Activated CD4-positive, alpha-beta T cell treated with anti-CD3 and anti-CD28 coated beads, Interleukin-2, amount 10 ng/mL, durations not matched to agents 7 days and 5 days (primary cell): ENCODE data around the gene SSBP4. TPM values are rescaled to one million over a fixed set of nuclear protein-coding genes. Genes with fewer than 3 reads are reported as not detected.

ENCODE experiments used
- CTCF ChIA-PET: fragments of 350-600 bp; sonication (Branson Sonifier 250); formaldehyde crosslinking; loops from one replicate; lab custom pipeline; 2021; ENCODE audit warnings: antibody characterized with exemption; lab: Charles Lee
- POLR2A ChIA-PET: fragments of 350-600 bp; sonication (Branson Sonifier 250); formaldehyde crosslinking; loops from one replicate; lab custom pipeline; 2021; ENCODE audit warnings: antibody characterized with exemption; lab: Charles Lee
- DNase-seq: peaks from one replicate; pipeline ENCODE4 v3.0.0-alpha.2; 2020
- H3K27ac Mint-ChIP-seq: one replicate; pipeline ENCODE4 v1.8.0; 2021; ENCODE audit warnings: mild to moderate bottlenecking, moderate library complexity, mixed read lengths
- H3K27me3 Mint-ChIP-seq: one replicate; pipeline ENCODE4 v1.8.0; 2021; ENCODE audit warnings: mixed read lengths
- H3K36me3 Mint-ChIP-seq: one replicate; pipeline ENCODE4 v1.8.0; 2021; ENCODE audit warnings: low read depth, mixed read lengths
- H3K4me1 Mint-ChIP-seq: one replicate; pipeline ENCODE4 v1.8.0; 2021; ENCODE audit warnings: mixed read lengths
- H3K4me3 Mint-ChIP-seq: one replicate; pipeline ENCODE4 v1.8.0; 2021; ENCODE audit warnings: mild to moderate bottlenecking, moderate library complexity, mixed read lengths
- H3K9me3 Mint-ChIP-seq: one replicate; pipeline ENCODE4 v1.8.0; 2021; ENCODE audit warnings: mixed read lengths
- total RNA-seq, 2 experiments: library from RNA; stranded (reverse); gene quantifications; one replicate each; pipeline ENCODE4 v1.2.3, GENCODE V29; 2021

Gene SSBP4
- total RNA-seq, 2 experiments from 2014 or later, result 112 to 123 TPM

DNA sequence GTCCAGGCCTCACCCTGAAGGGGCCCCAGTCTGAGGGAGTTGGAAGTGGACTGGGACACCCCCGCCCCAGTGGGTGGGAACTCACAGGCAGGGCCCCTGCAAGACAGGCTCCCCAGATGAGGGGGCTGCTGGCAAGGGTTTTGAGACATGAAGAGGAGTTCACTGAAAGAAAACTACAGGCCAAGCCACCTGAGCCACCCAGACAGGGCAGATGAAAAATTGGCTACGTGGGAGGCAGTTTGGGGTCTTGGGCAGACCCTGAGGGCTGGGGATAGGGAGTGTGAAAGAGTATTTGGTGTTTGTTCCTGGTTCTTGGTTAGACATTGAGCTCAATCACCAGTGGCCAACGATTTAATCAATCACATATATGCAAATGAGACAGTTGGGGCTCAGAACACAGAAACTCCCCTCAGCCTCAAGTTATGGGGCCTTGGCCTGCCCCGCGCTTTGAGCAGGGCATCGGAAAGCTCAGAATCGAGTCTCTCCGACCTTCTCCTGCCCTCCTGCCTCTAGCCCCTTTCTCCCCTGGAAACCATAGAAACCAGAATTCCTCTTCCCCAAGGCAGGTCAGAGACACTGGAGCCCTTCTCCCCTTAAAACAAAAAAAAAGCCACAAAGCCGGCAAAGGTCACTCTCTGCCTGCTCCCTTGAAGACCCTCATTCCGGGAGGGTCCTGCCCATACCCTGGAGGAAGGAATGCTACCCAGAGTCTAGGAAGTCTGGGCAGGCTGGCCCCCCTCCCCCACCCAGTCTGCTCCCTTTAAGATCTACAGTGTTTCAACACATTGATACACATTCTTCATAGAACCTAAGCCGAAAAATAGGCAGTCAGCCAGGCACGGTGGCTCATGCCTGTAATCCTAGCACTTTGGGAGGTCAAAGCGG is 20.1 kb downstream of the SSBP4 start:
- Mint-ChIP-seq H3K27ac (peak overlapping the region; percentile 60), H3K27me3 (no peaks in the 10 kb centered on the region), H3K36me3 (peaks cover 24% of the 10 kb centered on the region), H3K4me3 (no peak overlapping the region), H3K4me1 (peaks cover 35% of the 10 kb centered on the region), H3K9me3 (peaks cover 3% of the 10 kb centered on the region)
- DNase-seq, result no peak
- ChIA-PET CTCF (interaction anchor here (0.5 to 1.7 kb wide), 9 partner anchors 8 to 410 kb away, joined by 3 to 5 read pairs (median 4); partner anchors contain the start of gene SSBP4), POLR2A (no interaction called here)

DNA sequence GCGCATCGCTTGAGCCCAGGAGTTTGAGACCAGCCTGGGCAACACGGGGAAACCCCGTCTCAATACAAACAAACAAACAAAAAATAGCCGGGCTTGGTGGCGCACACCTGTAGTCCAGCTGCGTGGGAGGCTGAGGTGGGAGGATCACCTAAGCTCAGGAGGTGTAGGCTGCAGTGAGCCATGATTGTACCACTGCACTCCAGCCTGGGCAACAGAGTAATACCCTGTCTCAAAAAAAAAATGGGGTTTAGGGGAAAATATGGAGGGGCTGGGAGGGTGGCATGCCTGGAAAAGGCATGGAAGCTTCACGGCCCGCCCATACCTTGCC is 20.7 kb downstream of the SSBP4 start:
- H3K9me3 Mint-ChIP-seq, result peaks cover 3% of the 10 kb centered on the region
- no peaks in the 10 kb centered on the region for H3K27me3 Mint-ChIP-seq
- CTCF ChIA-PET, result interaction anchor here (0.5 to 1.7 kb wide), 9 partner anchors 8 to 411 kb away, joined by 3 to 5 read pairs (median 4); partner anchors contain the start of gene SSBP4
- H3K4me3 Mint-ChIP-seq, result no peak overlapping the region
- DNase-seq, result no peak
- POLR2A ChIA-PET, result no interaction called here
- H3K36me3 Mint-ChIP-seq, result peaks cover 24% of the 10 kb centered on the region
- H3K4me1 Mint-ChIP-seq, result peaks cover 33% of the 10 kb centered on the region
- peak overlapping the region; percentile 60 for H3K27ac Mint-ChIP-seq

GRCh38 chr19:18440415-18440877 is 21.2 kb downstream of the SSBP4 start:
- H3K36me3 Mint-ChIP-seq, result peaks cover 21% of the 10 kb centered on the region
- peak overlapping the region; percentile 72 for H3K27ac Mint-ChIP-seq
- peaks cover 3% of the 10 kb centered on the region for H3K9me3 Mint-ChIP-seq
- H3K4me3 Mint-ChIP-seq, result no peak overlapping the region
- no peaks in the 10 kb centered on the region for H3K27me3 Mint-ChIP-seq
- POLR2A ChIA-PET, result interaction anchor here (0.7 kb wide), 1 partner anchor 392 kb away, joined by 4 read pairs; no protein-coding TSS in a partner anchor
- DNase-seq, result peak; percentile 43
- CTCF ChIA-PET, result interaction anchor here (0.6 to 1.7 kb wide), 12 partner anchors 9 to 487 kb away, joined by 3 to 5 read pairs (median 4); partner anchors contain the start of gene SSBP4
- peaks cover 33% of the 10 kb centered on the region for H3K4me1 Mint-ChIP-seq

DNA sequence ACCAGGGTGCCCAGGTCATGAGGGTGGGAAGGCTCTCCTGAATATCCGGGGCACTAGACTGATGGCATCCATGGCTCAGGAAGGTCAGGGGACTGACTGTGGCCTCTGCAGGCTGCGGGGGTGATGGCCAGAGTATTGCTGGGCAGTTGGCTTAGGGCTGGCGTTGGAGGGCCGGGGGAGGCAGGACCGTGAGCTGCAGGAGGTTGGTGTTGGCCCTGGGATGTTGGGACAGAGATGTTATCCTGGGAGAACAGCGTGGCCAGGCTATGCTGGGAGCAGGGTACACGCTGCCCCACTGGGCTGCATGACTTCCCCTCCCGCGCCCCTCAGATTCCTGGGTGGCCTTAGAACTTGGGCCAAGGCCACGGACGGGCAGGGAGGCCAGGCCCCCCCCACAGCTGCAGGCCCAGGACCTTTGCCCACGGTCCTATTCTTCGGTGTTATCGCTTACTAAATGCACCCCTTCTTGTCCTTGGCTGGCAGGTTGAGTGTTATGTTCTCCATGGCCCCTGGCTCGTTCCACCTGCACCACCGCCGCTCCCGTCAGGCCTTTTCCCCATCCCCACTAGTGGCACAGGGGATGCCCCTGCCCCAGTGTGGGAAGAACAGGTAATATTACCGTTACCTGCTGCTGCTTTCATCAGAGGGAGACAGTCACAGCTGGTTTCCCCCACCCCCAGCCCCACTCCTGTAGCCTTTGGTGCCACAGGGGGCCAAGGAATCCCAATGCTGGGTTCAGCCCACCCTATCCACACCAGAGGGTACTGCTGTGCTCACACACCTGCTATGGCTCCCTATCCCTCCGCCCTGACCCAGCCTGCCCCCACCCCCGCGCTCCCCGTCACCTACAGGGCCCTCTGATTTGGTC is 22.0 kb downstream of the SSBP4 start:
- ChIA-PET CTCF (interaction anchor here (0.6 to 1.7 kb wide), 9 partner anchors 10 to 486 kb away, joined by 3 to 5 read pairs (median 4); partner anchors contain the start of gene SSBP4), POLR2A (interaction anchor here (0.7 kb wide), 1 partner anchor 392 kb away, joined by 4 read pairs; no protein-coding TSS in a partner anchor)
- no peak overlapping the region for H3K4me3 Mint-ChIP-seq
- no peak for DNase-seq
- H3K27ac Mint-ChIP-seq, result peak overlapping the region; percentile 13
- peaks cover 3% of the 10 kb centered on the region for H3K9me3 Mint-ChIP-seq
- no peaks in the 10 kb centered on the region for H3K27me3 Mint-ChIP-seq
- H3K36me3 Mint-ChIP-seq, result peaks cover 21% of the 10 kb centered on the region
- H3K4me1 Mint-ChIP-seq, result peaks cover 30% of the 10 kb centered on the region

DNA sequence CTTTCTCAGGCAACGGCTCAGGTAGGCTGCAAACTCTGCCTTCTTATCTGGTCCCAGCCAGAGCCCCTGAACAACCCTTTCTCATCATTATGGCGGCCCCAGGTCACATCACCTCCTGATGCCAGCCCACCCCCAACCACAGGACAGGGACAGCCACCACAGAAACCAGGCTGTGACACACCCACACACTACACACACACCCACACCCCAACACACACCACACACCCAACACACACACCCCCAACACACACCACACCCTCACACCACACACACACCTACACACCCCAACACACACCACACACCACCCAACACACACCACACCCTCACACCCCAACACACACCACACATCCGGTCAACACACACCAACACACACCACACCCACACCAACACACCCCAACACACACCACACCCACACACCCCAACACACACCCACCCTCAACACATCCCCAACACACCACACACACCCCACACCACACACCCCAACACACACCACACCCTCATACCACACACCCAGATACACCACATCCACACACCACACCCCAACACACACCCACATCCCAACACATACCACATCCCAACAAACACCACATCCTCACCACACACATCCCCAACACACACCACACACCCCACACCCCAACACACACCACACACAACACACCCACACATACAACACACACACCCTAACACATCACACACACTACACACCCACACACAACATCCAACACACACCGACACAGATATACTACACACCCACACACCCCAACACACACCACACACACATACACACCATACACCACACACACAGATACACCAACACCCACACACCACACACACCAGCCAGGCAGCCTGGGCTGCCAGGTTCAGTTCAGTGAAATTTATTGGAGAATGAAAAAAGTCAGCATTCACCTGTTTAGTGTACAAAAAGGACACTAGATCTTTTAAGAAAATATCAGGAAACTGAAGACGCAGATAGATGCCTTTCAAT is 22.9 kb downstream of the SSBP4 start:
- Mint-ChIP-seq H3K4me1 (peaks cover 25% of the 10 kb centered on the region), H3K27ac (peak overlapping the region; percentile 86), H3K36me3 (peaks cover 24% of the 10 kb centered on the region), H3K27me3 (no peaks in the 10 kb centered on the region), H3K9me3 (peaks cover 3% of the 10 kb centered on the region), H3K4me3 (peak overlapping the region; percentile 43)
- DNase-seq, result peak; percentile 55
- POLR2A ChIA-PET, result no interaction called here
- CTCF ChIA-PET, result no interaction called here

- Mint-ChIP-seq H3K4me1 (peaks cover 23% of the 10 kb centered on the region), H3K27ac (peak overlapping the region; percentile 86)
- POLR2A ChIA-PET, result interaction anchor here (0.6 kb wide), 1 partner anchor 64 kb away, joined by 3 read pairs; no protein-coding TSS in a partner anchor
Measured at GRCh38 chr19:18442941-18443340, 23.7 kb downstream of the SSBP4 start.

DNA sequence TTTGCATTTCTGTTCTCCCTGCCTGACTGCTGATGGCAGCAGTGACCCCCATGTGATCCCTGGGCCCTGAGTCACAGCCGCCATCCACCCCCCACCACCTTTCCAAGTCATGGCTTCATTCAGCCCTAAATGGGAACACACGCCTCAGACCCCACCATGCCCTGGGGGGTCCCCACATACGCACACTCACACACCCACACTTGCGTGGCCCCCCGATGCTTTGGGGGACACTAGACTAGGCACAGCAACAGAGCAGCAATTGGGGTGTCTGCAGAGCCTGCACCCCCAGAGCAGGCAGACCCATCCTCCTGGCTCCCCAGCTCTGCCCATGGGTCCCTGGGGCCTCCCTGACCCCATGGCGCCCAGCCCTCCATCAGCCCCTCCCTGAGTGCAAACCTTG is 24.2 kb downstream of the SSBP4 start:
- peaks cover 23% of the 10 kb centered on the region for H3K4me1 Mint-ChIP-seq
- POLR2A ChIA-PET, result interaction anchor here (0.6 kb wide), 1 partner anchor 64 kb away, joined by 3 read pairs; no protein-coding TSS in a partner anchor
- no peaks in the 10 kb centered on the region for H3K27me3 Mint-ChIP-seq
- no peak overlapping the region for H3K27ac Mint-ChIP-seq
- H3K4me3 Mint-ChIP-seq, result no peak overlapping the region
- peaks cover 24% of the 10 kb centered on the region for H3K36me3 Mint-ChIP-seq
- peaks cover 3% of the 10 kb centered on the region for H3K9me3 Mint-ChIP-seq
- CTCF ChIA-PET, result interaction anchor here (0.5 to 3.5 kb wide), 2 partner anchors 19 to 75 kb away, joined by 4 to 15 read pairs; no protein-coding TSS in a partner anchor
- no peak for DNase-seq

More at GRCh38 chr19:18442941-18443340, 23.7 kb downstream of the SSBP4 start:
- CTCF ChIA-PET, result no interaction called here
- DNase-seq, result no peak
- H3K36me3 Mint-ChIP-seq, result peaks cover 24% of the 10 kb centered on the region
- H3K4me3 Mint-ChIP-seq, result no peak overlapping the region
- H3K27me3 Mint-ChIP-seq, result no peaks in the 10 kb centered on the region
- peaks cover 3% of the 10 kb centered on the region for H3K9me3 Mint-ChIP-seq

- H3K4me1 Mint-ChIP-seq, result peaks cover 23% of the 10 kb centered on the region
- no peak overlapping the region for H3K27ac Mint-ChIP-seq
- H3K9me3 Mint-ChIP-seq, result peaks cover 3% of the 10 kb centered on the region
- peaks cover 24% of the 10 kb centered on the region for H3K36me3 Mint-ChIP-seq
- CTCF ChIA-PET, result interaction anchor here (0.5 to 3.5 kb wide), 3 partner anchors 17 to 75 kb away, joined by 3 to 15 read pairs (median 4); no protein-coding TSS in a partner anchor
- POLR2A ChIA-PET, result interaction anchor here (0.6 kb wide), 1 partner anchor 63 kb away, joined by 3 read pairs; no protein-coding TSS in a partner anchor
- no peaks in the 10 kb centered on the region for H3K27me3 Mint-ChIP-seq
- no peak for DNase-seq
- H3K4me3 Mint-ChIP-seq, result no peak overlapping the region
Measured at GRCh38 chr19:18443831-18444230, 24.6 kb downstream of the SSBP4 start.

DNA sequence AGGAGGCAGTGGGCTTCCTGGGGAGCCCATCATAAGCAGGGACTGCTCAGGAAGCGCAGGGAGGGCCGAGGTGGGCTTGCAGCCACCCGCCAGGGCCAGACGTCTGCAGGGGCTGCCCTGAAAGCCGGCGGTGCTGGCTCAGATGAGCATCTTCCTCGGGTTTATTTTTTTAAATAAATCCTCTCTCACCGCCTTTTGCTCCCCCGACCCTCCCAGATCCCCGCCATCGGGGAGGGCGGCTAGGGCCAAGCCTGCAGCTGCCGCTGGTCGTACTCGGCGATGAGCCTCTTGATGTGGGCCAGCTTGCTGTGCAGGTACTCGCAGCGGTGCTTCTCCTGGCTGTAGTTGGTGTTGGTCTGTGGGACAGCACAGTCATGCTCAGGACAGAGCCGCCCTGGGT is 25.3 kb downstream of the SSBP4 start:
- H3K9me3 Mint-ChIP-seq, result peaks cover 3% of the 10 kb centered on the region
- no peak for DNase-seq
- POLR2A ChIA-PET, result no interaction called here
- H3K4me1 Mint-ChIP-seq, result peaks cover 23% of the 10 kb centered on the region
- no peak overlapping the region for H3K4me3 Mint-ChIP-seq
- H3K36me3 Mint-ChIP-seq, result peaks cover 24% of the 10 kb centered on the region
- CTCF ChIA-PET, result interaction anchor here (0.7 to 3.5 kb wide), 2 partner anchors 16 to 18 kb away, joined by 3 to 15 read pairs; no protein-coding TSS in a partner anchor
- H3K27me3 Mint-ChIP-seq, result no peaks in the 10 kb centered on the region
- H3K27ac Mint-ChIP-seq, result no peak overlapping the region

- H3K4me1 Mint-ChIP-seq, result peaks cover 20% of the 10 kb centered on the region
- no peak overlapping the region for H3K4me3 Mint-ChIP-seq
- POLR2A ChIA-PET, result no interaction called here
- DNase-seq, result no peak
- CTCF ChIA-PET, result interaction anchor here (1.0 to 3.5 kb wide), 3 partner anchors 17 to 144 kb away, joined by 3 to 15 read pairs (median 3); no protein-coding TSS in a partner anchor
- no peak overlapping the region for H3K27ac Mint-ChIP-seq
- peaks cover 3% of the 10 kb centered on the region for H3K9me3 Mint-ChIP-seq
- peaks cover 26% of the 10 kb centered on the region for H3K36me3 Mint-ChIP-seq
- H3K27me3 Mint-ChIP-seq, result no peaks in the 10 kb centered on the region
Measured at GRCh38 chr19:18445262-18445948, 26.2 kb downstream of the SSBP4 start.
